HEK293 (cell line): Measurements from ENCODE around the gene MED29.

Experiments
- CTCF ChIA-PET: fragments of 350-600 bp; formaldehyde crosslinking; extraction: SDS; loops from one replicate; lab custom pipeline; 2021; ENCODE audit warnings: antibody characterized with exemption; lab: Yijun Ruan, JAX
- POLR2A ChIA-PET: fragments of 300-600 bp; formaldehyde crosslinking; extraction: SDS; loops from one replicate; lab custom pipeline; 2020; ENCODE audit warnings: antibody characterized with exemption, inconsistent platforms; lab: Yijun Ruan, JAX
- H3K27ac ChIP-seq: fragments of 200-500 bp; sonication (Bioruptor generic); 2 replicates; pipeline ENCODE4 v1.5.1; 2014; ENCODE audit warnings: low read depth, low read length, control low read depth, inconsistent platforms; ENCODE audit errors: extremely low read depth
- H3K36me3 ChIP-seq, 2 experiments: fragments of 200-500 bp in 1 of 2; sonication (Bioruptor generic) in 1 of 2; 1 replicate in 1 of 2; 2 replicates in 1 of 2; pipeline ENCODE4 v1.5.1; 2014 to 2017; ENCODE audit warnings: inconsistent platforms in 2 of 2, low read length in 2 of 2; ENCODE audit not compliant: control insufficient read depth in 2 of 2, insufficient read depth in 1 of 2
- H3K4me1 ChIP-seq: fragments of 200-500 bp; sonication (Bioruptor generic); 2 replicates; pipeline ENCODE4 v1.5.1; 2014; ENCODE audit warnings: mild to moderate bottlenecking, low read length, inconsistent platforms; ENCODE audit not compliant: control insufficient read depth, insufficient read depth
- H3K4me3 ChIP-seq: 2 replicates; pipeline ENCODE4 v1.5.1; 2011; ENCODE audit warnings: low read depth, mild to moderate bottlenecking, control low read depth, low read length, moderate library complexity
- H3K9me3 ChIP-seq: fragments of 200-500 bp; sonication (Bioruptor generic); 2 replicates; pipeline ENCODE4 v1.5.1; 2014; ENCODE audit warnings: low read depth, low read length, inconsistent platforms; ENCODE audit not compliant: control insufficient read depth, insufficient read depth
- EGR2 ChIP-seq: fragments of 450-650 bp; formaldehyde crosslinking; IDR thresholded peaks from 2 replicates; pipeline ENCODE4 v1.5.1; 2016; ENCODE audit warnings: low read depth, missing biosample characterization, missing genetic modification characterization
- HOXA7 ChIP-seq: sonication (generic); formaldehyde crosslinking; IDR thresholded peaks from 2 replicates; pipeline ENCODE4 v1.8.1; 2022; ENCODE audit warnings: missing genetic modification reagents, borderline replicate concordance
- IKZF3 ChIP-seq: fragments of 450-650 bp; IDR thresholded peaks from 2 replicates; pipeline ENCODE4 v1.5.0; 2018; ENCODE audit warnings: missing biosample characterization, mild to moderate bottlenecking, missing genetic modification characterization, moderate library complexity
- ZBTB1 ChIP-seq: fragments of 450-650 bp; formaldehyde crosslinking; IDR thresholded peaks from 2 replicates; pipeline ENCODE4 v1.5.1; 2016; ENCODE audit warnings: missing biosample characterization, missing genetic modification characterization
- ZBTB20 ChIP-seq: fragments of 450-650 bp; formaldehyde crosslinking; IDR thresholded peaks from 2 replicates; pipeline ENCODE4 v1.5.1; 2016; ENCODE audit warnings: missing biosample characterization, missing genetic modification characterization
- ZBTB48 ChIP-seq: fragments of 450-650 bp; formaldehyde crosslinking; IDR thresholded peaks from 2 replicates; pipeline ENCODE4 v1.5.1; 2016; ENCODE audit warnings: missing biosample characterization, missing genetic modification characterization
- ZBTB7A ChIP-seq: fragments of 450-650 bp; formaldehyde crosslinking; IDR thresholded peaks from 2 replicates; pipeline ENCODE4 v1.5.1; 2016; ENCODE audit warnings: low read depth, missing biosample characterization, missing genetic modification characterization
- ZNF121 ChIP-seq: fragments of 450-650 bp; formaldehyde crosslinking; IDR thresholded peaks from 2 replicates; pipeline ENCODE4 v1.5.1; 2016; ENCODE audit warnings: missing biosample characterization, missing genetic modification characterization
- ZNF132 ChIP-seq: fragments of 450-650 bp; formaldehyde crosslinking; IDR thresholded peaks from 2 replicates; pipeline ENCODE4 v1.5.1; 2017; ENCODE audit warnings: missing biosample characterization, missing genetic modification characterization, borderline replicate concordance
- ZNF19 ChIP-seq: fragments of 450-650 bp; formaldehyde crosslinking; IDR thresholded peaks from 2 replicates; pipeline ENCODE4; 2016; ENCODE audit warnings: missing biosample characterization, missing genetic modification characterization, low read depth
- ZNF211 ChIP-seq: fragments of 450-650 bp; formaldehyde crosslinking; IDR thresholded peaks from 2 replicates; pipeline ENCODE4 v1.5.1; 2016; ENCODE audit warnings: low read depth, missing biosample characterization, missing genetic modification characterization
- ZNF23 ChIP-seq: fragments of 450-650 bp; formaldehyde crosslinking; IDR thresholded peaks from 2 replicates; pipeline ENCODE4 v1.5.1; 2016; ENCODE audit warnings: missing biosample characterization, missing genetic modification characterization, borderline replicate concordance
- ZNF302 ChIP-seq: fragments of 450-650 bp; formaldehyde crosslinking; IDR thresholded peaks from 2 replicates; pipeline ENCODE4 v1.5.1; 2016; ENCODE audit warnings: missing biosample characterization, missing genetic modification characterization, low read depth
- ZNF324 ChIP-seq: fragments of 450-650 bp; formaldehyde crosslinking; IDR thresholded peaks from 2 replicates; pipeline ENCODE4 v1.5.1; 2016; ENCODE audit warnings: missing biosample characterization, missing genetic modification characterization
- ZNF394 ChIP-seq: fragments of 450-650 bp; formaldehyde crosslinking; IDR thresholded peaks from 2 replicates; pipeline ENCODE4 v1.5.1; 2016; ENCODE audit warnings: missing biosample characterization, missing genetic modification characterization, mild to moderate bottlenecking, moderate library complexity, borderline replicate concordance
- ZNF48 ChIP-seq: fragments of 450-650 bp; formaldehyde crosslinking; IDR thresholded peaks from 2 replicates; pipeline ENCODE4 v1.5.1; 2016; ENCODE audit warnings: missing biosample characterization, missing genetic modification characterization
- ZNF548 ChIP-seq: fragments of 450-650 bp; formaldehyde crosslinking; IDR thresholded peaks from 2 replicates; pipeline ENCODE4 v1.5.1; 2016; ENCODE audit warnings: missing biosample characterization, missing genetic modification characterization
- ZNF768 ChIP-seq: fragments of 450-650 bp; formaldehyde crosslinking; IDR thresholded peaks from 2 replicates; pipeline ENCODE4 v1.5.1; 2018; ENCODE audit warnings: missing biosample characterization, mild to moderate bottlenecking, missing genetic modification characterization
- ZSCAN23 ChIP-seq: fragments of 450-650 bp; formaldehyde crosslinking; IDR thresholded peaks from 2 replicates; pipeline ENCODE4 v1.5.1; 2016; ENCODE audit warnings: missing biosample characterization, missing genetic modification characterization
- TF ChIP-seq, protein P1 (sequence below): fragments of 450-650 bp; formaldehyde crosslinking; IDR thresholded peaks from 2 replicates; pipeline ENCODE4 v1.5.1; 2017; ENCODE audit warnings: missing biosample characterization, missing genetic modification characterization
- TF ChIP-seq, protein P2 (sequence below): fragments of 450-650 bp; IDR thresholded peaks from 2 replicates; pipeline ENCODE4 v1.5.1; 2018; ENCODE audit warnings: missing biosample characterization, missing genetic modification characterization
- TF ChIP-seq, protein P3 (sequence below): fragments of 450-650 bp; formaldehyde crosslinking; IDR thresholded peaks from 2 replicates; pipeline ENCODE4 v1.5.1; 2017; ENCODE audit warnings: missing biosample characterization, missing genetic modification characterization
- TF ChIP-seq, protein P4 (sequence below): fragments of 450-650 bp; formaldehyde crosslinking; IDR thresholded peaks from 2 replicates; pipeline ENCODE4 v1.5.1; 2016; ENCODE audit warnings: missing biosample characterization, missing genetic modification characterization
- TF ChIP-seq, protein P5 (sequence below): fragments of 450-650 bp; formaldehyde crosslinking; IDR thresholded peaks from 2 replicates; pipeline ENCODE4 v1.5.1; 2016; ENCODE audit warnings: missing biosample characterization, missing genetic modification characterization

MED29 gene

DNA sequence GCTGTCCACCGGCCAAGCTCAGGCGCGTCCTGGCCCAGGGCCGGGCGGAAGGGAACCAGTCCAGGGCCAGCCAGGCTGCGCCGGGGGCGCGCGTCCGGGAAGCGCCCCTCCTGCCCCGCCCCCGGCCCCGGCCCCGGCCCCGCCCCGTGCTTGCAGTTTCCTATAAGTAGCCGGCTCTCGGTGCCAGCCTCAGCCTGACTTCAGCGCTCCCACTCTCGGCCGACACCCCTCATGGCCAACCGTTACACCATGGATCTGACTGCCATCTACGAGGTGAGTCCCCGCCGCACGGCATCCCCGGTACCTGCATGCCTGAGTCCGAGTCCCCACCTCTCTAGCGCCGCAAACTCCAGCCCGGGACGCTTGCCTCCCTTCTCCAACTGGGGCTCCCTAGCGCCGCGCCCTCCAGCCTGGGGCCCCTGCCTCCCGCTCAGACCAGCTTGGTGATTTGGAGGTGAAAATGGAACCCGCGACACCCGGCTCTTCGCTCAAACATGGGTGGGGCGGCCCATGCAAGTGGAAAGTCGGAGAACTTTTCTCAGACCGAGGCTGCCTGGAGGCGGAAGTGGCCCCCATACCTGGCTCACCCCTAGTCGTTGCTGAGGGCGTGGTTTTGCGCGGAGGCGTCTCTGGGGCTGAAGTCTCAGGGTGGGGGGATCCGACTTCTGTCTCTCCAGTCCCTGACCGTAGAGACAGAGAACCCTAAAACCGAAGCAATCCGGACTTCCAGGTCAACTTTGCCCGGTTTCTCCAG is 15.7 kb downstream of the MED29 start, which contains the start of gene ZFP36 (continued):
- TF ChIP-seq HOXA7 (CRISPR knock-in tag) (no peak), ZBTB48 (tag by site-specific recombination) (peak; percentile 82), IKZF3 (tag by site-specific recombination) (peak; percentile 14; the same call in 1 of the 2 replicates), ZNF19 (tag by site-specific recombination) (no peak), ZBTB1 (tag by site-specific recombination) (no peak), ZNF121 (tag by site-specific recombination) (no peak), ZNF768 (tag by site-specific recombination) (no peak), ZBTB7A (tag by site-specific recombination) (no peak), ZBTB20 (tag by site-specific recombination) (peak; percentile 98), ZNF302 (tag by site-specific recombination) (no peak), ZSCAN23 (tag by site-specific recombination) (0 out of 2 replicates have a peak, but pooled peaks have one; percentile 61), ZNF324 (0 out of 2 replicates have a peak, but pooled peaks have one; percentile 31), ZNF548 (tag by site-specific recombination) (no peak), ZNF23 (tag by site-specific recombination) (no peak), ZNF211 (tag by site-specific recombination) (no peak)
- TF ChIP-seq, protein P1, sequence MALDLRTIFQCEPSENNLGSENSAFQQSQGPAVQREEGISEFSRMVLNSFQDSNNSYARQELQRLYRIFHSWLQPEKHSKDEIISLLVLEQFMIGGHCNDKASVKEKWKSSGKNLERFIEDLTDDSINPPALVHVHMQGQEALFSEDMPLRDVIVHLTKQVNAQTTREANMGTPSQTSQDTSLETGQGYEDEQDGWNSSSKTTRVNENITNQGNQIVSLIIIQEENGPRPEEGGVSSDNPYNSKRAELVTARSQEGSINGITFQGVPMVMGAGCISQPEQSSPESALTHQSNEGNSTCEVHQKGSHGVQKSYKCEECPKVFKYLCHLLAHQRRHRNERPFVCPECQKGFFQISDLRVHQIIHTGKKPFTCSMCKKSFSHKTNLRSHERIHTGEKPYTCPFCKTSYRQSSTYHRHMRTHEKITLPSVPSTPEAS, result no peak; the same call in 1 of the 2 replicates
- TF ChIP-seq, protein P2, sequence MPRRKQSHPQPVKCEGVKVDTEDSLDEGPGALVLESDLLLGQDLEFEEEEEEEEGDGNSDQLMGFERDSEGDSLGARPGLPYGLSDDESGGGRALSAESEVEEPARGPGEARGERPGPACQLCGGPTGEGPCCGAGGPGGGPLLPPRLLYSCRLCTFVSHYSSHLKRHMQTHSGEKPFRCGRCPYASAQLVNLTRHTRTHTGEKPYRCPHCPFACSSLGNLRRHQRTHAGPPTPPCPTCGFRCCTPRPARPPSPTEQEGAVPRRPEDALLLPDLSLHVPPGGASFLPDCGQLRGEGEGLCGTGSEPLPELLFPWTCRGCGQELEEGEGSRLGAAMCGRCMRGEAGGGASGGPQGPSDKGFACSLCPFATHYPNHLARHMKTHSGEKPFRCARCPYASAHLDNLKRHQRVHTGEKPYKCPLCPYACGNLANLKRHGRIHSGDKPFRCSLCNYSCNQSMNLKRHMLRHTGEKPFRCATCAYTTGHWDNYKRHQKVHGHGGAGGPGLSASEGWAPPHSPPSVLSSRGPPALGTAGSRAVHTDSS (tag by site-specific recombination), result no peak
- TF ChIP-seq, protein P3, sequence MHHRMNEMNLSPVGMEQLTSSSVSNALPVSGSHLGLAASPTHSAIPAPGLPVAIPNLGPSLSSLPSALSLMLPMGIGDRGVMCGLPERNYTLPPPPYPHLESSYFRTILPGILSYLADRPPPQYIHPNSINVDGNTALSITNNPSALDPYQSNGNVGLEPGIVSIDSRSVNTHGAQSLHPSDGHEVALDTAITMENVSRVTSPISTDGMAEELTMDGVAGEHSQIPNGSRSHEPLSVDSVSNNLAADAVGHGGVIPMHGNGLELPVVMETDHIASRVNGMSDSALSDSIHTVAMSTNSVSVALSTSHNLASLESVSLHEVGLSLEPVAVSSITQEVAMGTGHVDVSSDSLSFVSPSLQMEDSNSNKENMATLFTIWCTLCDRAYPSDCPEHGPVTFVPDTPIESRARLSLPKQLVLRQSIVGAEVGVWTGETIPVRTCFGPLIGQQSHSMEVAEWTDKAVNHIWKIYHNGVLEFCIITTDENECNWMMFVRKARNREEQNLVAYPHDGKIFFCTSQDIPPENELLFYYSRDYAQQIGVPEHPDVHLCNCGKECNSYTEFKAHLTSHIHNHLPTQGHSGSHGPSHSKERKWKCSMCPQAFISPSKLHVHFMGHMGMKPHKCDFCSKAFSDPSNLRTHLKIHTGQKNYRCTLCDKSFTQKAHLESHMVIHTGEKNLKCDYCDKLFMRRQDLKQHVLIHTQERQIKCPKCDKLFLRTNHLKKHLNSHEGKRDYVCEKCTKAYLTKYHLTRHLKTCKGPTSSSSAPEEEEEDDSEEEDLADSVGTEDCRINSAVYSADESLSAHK (tag by site-specific recombination), result peak; percentile 31; the same call in 1 of the 2 replicates
- TF ChIP-seq, protein P4, sequence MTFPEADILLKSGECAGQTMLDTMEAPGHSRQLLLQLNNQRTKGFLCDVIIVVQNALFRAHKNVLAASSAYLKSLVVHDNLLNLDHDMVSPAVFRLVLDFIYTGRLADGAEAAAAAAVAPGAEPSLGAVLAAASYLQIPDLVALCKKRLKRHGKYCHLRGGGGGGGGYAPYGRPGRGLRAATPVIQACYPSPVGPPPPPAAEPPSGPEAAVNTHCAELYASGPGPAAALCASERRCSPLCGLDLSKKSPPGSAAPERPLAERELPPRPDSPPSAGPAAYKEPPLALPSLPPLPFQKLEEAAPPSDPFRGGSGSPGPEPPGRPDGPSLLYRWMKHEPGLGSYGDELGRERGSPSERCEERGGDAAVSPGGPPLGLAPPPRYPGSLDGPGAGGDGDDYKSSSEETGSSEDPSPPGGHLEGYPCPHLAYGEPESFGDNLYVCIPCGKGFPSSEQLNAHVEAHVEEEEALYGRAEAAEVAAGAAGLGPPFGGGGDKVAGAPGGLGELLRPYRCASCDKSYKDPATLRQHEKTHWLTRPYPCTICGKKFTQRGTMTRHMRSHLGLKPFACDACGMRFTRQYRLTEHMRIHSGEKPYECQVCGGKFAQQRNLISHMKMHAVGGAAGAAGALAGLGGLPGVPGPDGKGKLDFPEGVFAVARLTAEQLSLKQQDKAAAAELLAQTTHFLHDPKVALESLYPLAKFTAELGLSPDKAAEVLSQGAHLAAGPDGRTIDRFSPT, result peak; percentile 74

DNA sequence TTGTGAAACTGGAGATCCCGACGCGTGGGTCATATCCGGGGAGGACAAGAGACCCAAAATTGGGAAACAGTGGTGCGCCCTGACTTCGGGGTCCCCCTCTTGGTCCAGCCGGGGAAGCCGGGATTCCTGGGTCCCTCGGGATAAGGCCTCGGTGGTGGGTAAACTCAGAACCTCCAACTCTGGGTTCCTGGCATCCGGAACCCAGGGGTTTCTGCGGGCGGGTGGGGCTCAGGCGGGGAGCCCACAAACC is 16.2 kb downstream of the MED29 start:
- POLR2A ChIA-PET, result interaction anchor here (1.2 to 11.2 kb wide), 5 partner anchors 9 to 125 kb away, joined by 3 to 175 read pairs (median 56); partner anchors contain the start of genes EID2B, MED29, PAF1 and RPS16
- CTCF ChIA-PET, result interaction anchor here (1.0 to 4.6 kb wide), 3 partner anchors 9 to 85 kb away, joined by 3 to 41 read pairs (median 3); no protein-coding TSS in a partner anchor
- no peaks in the 10 kb centered on the region for H3K9me3 ChIP-seq
- peak overlapping the region; percentile 77 for H3K27ac ChIP-seq
- H3K4me3 ChIP-seq, result peak overlapping the region; percentile 61
- TF ChIP-seq ZNF48 (tag by site-specific recombination) (no peak), ZNF394 (tag by site-specific recombination) (no peak), ZNF211 (tag by site-specific recombination) (no peak), EGR2 (tag by site-specific recombination) (no peak), ZNF132 (no peak), IKZF3 (tag by site-specific recombination) (0 out of 2 replicates have a peak, but pooled peaks have one; percentile 5)
- TF ChIP-seq, protein P5, sequence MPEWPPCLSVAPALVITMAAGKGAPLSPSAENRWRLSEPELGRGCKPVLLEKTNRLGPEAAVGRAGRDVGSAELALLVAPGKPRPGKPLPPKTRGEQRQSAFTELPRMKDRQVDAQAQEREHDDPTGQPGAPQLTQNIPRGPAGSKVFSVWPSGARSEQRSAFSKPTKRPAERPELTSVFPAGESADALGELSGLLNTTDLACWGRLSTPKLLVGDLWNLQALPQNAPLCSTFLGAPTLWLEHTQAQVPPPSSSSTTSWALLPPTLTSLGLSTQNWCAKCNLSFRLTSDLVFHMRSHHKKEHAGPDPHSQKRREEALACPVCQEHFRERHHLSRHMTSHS (tag by site-specific recombination), result no peak
- peaks cover 0 to 3% of the 10 kb centered on the region in 2 experiments; a peak in 1 of 3 replicates for H3K36me3 ChIP-seq
- H3K4me1 ChIP-seq, result peaks cover 55% of the 10 kb centered on the region
